ENCODE data around the gene SLC22A7.

SLC22A7 gene

GRCh38 chr6:43290339-43290904 lies 7.6 kb upstream of the SLC22A7 start:
- no peak for TF ChIP-seq CTCF (IDR thresholded peaks at IDR 0.05; ENCODE audit: insufficient read depth, low read depth, low read length, missing control alignments)
- no peak overlapping the region for H3K4me3 ChIP-seq (ENCODE audit: low read length)

GRCh38 chr6:43290905-43291355 lies 7.1 kb upstream of the SLC22A7 start:
- H3K4me3 ChIP-seq (ENCODE audit: low read length) = no peak overlapping the region
- no peak for TF ChIP-seq CTCF (IDR thresholded peaks at IDR 0.05; ENCODE audit: insufficient read depth, low read depth, low read length, missing control alignments)
- no peak for DNase-seq (ENCODE audit: low read depth)

More at GRCh38 chr6:43290339-43290904, 7.6 kb upstream of the SLC22A7 start:
- DNase-seq (ENCODE audit: low read depth) = no peak

- no peak for DNase-seq (ENCODE audit: low read depth)
- TF ChIP-seq CTCF (IDR thresholded peaks at IDR 0.05; ENCODE audit: insufficient read depth, low read depth, low read length, missing control alignments) = no peak
- no peak overlapping the region for H3K4me3 ChIP-seq (ENCODE audit: low read length)
Measured at GRCh38 chr6:43291708-43292107, 6.4 kb upstream of the SLC22A7 start.

GRCh38 chr6:43292341-43292740 lies 5.7 kb upstream of the SLC22A7 start:
- TF ChIP-seq CTCF (IDR thresholded peaks at IDR 0.05; ENCODE audit: insufficient read depth, low read depth, low read length, missing control alignments) = no peak
- no peak overlapping the region for H3K4me3 ChIP-seq (ENCODE audit: low read length)
- DNase-seq (ENCODE audit: low read depth) = no peak

GRCh38 chr6:43292763-43293318 lies 5.2 kb upstream of the SLC22A7 start:
- no peak overlapping the region for H3K4me3 ChIP-seq (ENCODE audit: low read length)
- no peak for TF ChIP-seq CTCF (IDR thresholded peaks at IDR 0.05; ENCODE audit: insufficient read depth, low read depth, low read length, missing control alignments)
- no peak for DNase-seq (ENCODE audit: low read depth)

GRCh38 chr6:43293698-43294097 lies 4.4 kb upstream of the SLC22A7 start:
- no peak for TF ChIP-seq CTCF (IDR thresholded peaks at IDR 0.05; ENCODE audit: insufficient read depth, low read depth, low read length, missing control alignments)
- no peak for DNase-seq (ENCODE audit: low read depth)
- no peak overlapping the region for H3K4me3 ChIP-seq (ENCODE audit: low read length)

- no peak overlapping the region for H3K4me3 ChIP-seq (ENCODE audit: low read length)
Measured at GRCh38 chr6:43294536-43294935, 3.5 kb upstream of the SLC22A7 start.

More at GRCh38 chr6:43294536-43294935, 3.5 kb upstream of the SLC22A7 start:
- no peak for DNase-seq (ENCODE audit: low read depth)
- TF ChIP-seq CTCF (IDR thresholded peaks at IDR 0.05; ENCODE audit: insufficient read depth, low read depth, low read length, missing control alignments) = no peak
